Measurements from ENCODE around the gene ANO6. TPM values are rescaled to one million over a fixed set of nuclear protein-coding genes. Genes with fewer than 3 reads are reported as not detected.
A peak's percentile ranks its signal among the peaks of the same experiment; 100 is the strongest.

Gene ANO6
- polyA plus RNA-seq, 4 donors = 19.9 to 63.3 (median 29.8) TPM

GRCh38 chr12:45458854-45459807 lies 243.2 kb downstream of the ANO6 start:
- no peak for DNase-seq
- H3K36me3 ChIP-seq (ENCODE audit: control insufficient read depth in 3 of 3, insufficient read depth in 2 of 3, low read depth in 1 of 3, low read length in 3 of 3) = no peaks in the 10 kb centered on the region
- no peak overlapping the region for H3K27ac ChIP-seq (ENCODE audit: low read depth in 1 of 3, low read length in 2 of 3)
- WGBS, 3 donors = 67 to 82% (median 75%) methylated on average over 4 of the region's 4 CpGs
- no peak for FAIRE-seq
- H3K9me3 ChIP-seq (ENCODE audit: control insufficient read depth in 2 of 2, insufficient read depth in 1 of 2, low read depth in 1 of 2, low read length in 1 of 2) = no peaks in the 10 kb centered on the region
- no peak overlapping the region for H3K4me3 ChIP-seq (ENCODE audit: low read depth in 1 of 3, low read length in 3 of 3)
- H3K4me1 ChIP-seq (ENCODE audit: control insufficient read depth in 3 of 3, insufficient read depth in 2 of 3, low read depth in 1 of 3, low read length in 2 of 3) = no peaks in the 10 kb centered on the region
- no peaks in the 10 kb centered on the region for H3K27me3 ChIP-seq (ENCODE audit: control insufficient read depth in 3 of 3, insufficient read depth in 3 of 3, low read length in 3 of 3)

GRCh38 chr12:45462506-45462905 lies 246.6 kb downstream of the ANO6 start:
- no peaks in the 10 kb centered on the region for H3K36me3 ChIP-seq (ENCODE audit: control insufficient read depth in 3 of 3, insufficient read depth in 2 of 3, low read depth in 1 of 3, low read length in 3 of 3)
- FAIRE-seq = no peak
- H3K4me3 ChIP-seq (ENCODE audit: low read depth in 1 of 3, low read length in 3 of 3) = no peak overlapping the region
- WGBS, 3 donors = 77 to 79% (median 78%) methylated on average over 4 of the region's 4 CpGs
- H3K4me1 ChIP-seq (ENCODE audit: control insufficient read depth in 3 of 3, insufficient read depth in 2 of 3, low read depth in 1 of 3, low read length in 2 of 3) = no peaks in the 10 kb centered on the region
- no peak for DNase-seq
- H3K27ac ChIP-seq (ENCODE audit: low read depth in 1 of 3, low read length in 2 of 3) = no peak overlapping the region
- no peaks in the 10 kb centered on the region for H3K27me3 ChIP-seq (ENCODE audit: control insufficient read depth in 3 of 3, insufficient read depth in 3 of 3, low read length in 3 of 3)
- no peaks in the 10 kb centered on the region for H3K9me3 ChIP-seq (ENCODE audit: control insufficient read depth in 2 of 2, insufficient read depth in 1 of 2, low read depth in 1 of 2, low read length in 1 of 2)

- WGBS, 3 donors = 44 to 68% (median 58%) methylated on average over 4 of the region's 4 CpGs
- Histone ChIP-seq H3K4me3 (ENCODE audit: low read depth in 1 of 3, low read length in 3 of 3) (no peak overlapping the region), H3K27ac (ENCODE audit: low read depth in 1 of 3, low read length in 2 of 3) (no peak overlapping the region), H3K36me3 (ENCODE audit: control insufficient read depth in 3 of 3, insufficient read depth in 2 of 3, low read depth in 1 of 3, low read length in 3 of 3) (no peaks in the 10 kb centered on the region), H3K4me1 (ENCODE audit: control insufficient read depth in 3 of 3, insufficient read depth in 2 of 3, low read depth in 1 of 3, low read length in 2 of 3) (no peaks in the 10 kb centered on the region), H3K27me3 (ENCODE audit: control insufficient read depth in 3 of 3, insufficient read depth in 3 of 3, low read length in 3 of 3) (no peaks in the 10 kb centered on the region), H3K9me3 (ENCODE audit: control insufficient read depth in 2 of 2, insufficient read depth in 1 of 2, low read depth in 1 of 2, low read length in 1 of 2) (no peaks in the 10 kb centered on the region)
- FAIRE-seq = no peak
- peak in 1 of 2 donors; percentile 2 for DNase-seq
Measured at GRCh38 chr12:45464699-45465098, 248.8 kb downstream of the ANO6 start.

- no peaks in the 10 kb centered on the region for H3K4me1 ChIP-seq (ENCODE audit: control insufficient read depth in 3 of 3, insufficient read depth in 2 of 3, low read depth in 1 of 3, low read length in 2 of 3)
- no peaks in the 10 kb centered on the region for H3K27me3 ChIP-seq (ENCODE audit: control insufficient read depth in 3 of 3, insufficient read depth in 3 of 3, low read length in 3 of 3)
- DNase-seq (no peak), FAIRE-seq (no peak)
- no peaks in the 10 kb centered on the region for H3K9me3 ChIP-seq (ENCODE audit: control insufficient read depth in 2 of 2, insufficient read depth in 1 of 2, low read depth in 1 of 2, low read length in 1 of 2)
- no peak overlapping the region for H3K27ac ChIP-seq (ENCODE audit: low read depth in 1 of 3, low read length in 2 of 3)
- H3K36me3 ChIP-seq (ENCODE audit: control insufficient read depth in 3 of 3, insufficient read depth in 2 of 3, low read depth in 1 of 3, low read length in 3 of 3) = no peaks in the 10 kb centered on the region
- H3K4me3 ChIP-seq (ENCODE audit: low read depth in 1 of 3, low read length in 3 of 3) = no peak overlapping the region
- WGBS, 3 donors = 85 to 90% (median 86%) methylated on average over 18 of the region's 18 CpGs
Measured at GRCh38 chr12:45468751-45469615, 253.1 kb downstream of the ANO6 start.

GRCh38 chr12:45469902-45470301 lies 254.0 kb downstream of the ANO6 start:
- no peak for DNase-seq
- Histone ChIP-seq H3K4me1 (ENCODE audit: control insufficient read depth in 3 of 3, insufficient read depth in 2 of 3, low read depth in 1 of 3, low read length in 2 of 3) (no peaks in the 10 kb centered on the region), H3K27ac (ENCODE audit: low read depth in 1 of 3, low read length in 2 of 3) (no peak overlapping the region), H3K9me3 (ENCODE audit: control insufficient read depth in 2 of 2, insufficient read depth in 1 of 2, low read depth in 1 of 2, low read length in 1 of 2) (no peaks in the 10 kb centered on the region), H3K36me3 (ENCODE audit: control insufficient read depth in 3 of 3, insufficient read depth in 2 of 3, low read depth in 1 of 3, low read length in 3 of 3) (no peaks in the 10 kb centered on the region), H3K27me3 (ENCODE audit: control insufficient read depth in 3 of 3, insufficient read depth in 3 of 3, low read length in 3 of 3) (no peaks in the 10 kb centered on the region), H3K4me3 (ENCODE audit: low read depth in 1 of 3, low read length in 3 of 3) (no peak overlapping the region)
- no peak for FAIRE-seq
- 68 to 86% (median 77%) methylated on average over 4 of the region's 4 CpGs for WGBS, 3 donors

- Histone ChIP-seq H3K4me3 (ENCODE audit: low read depth in 1 of 3, low read length in 3 of 3) (no peak overlapping the region), H3K27ac (ENCODE audit: low read depth in 1 of 3, low read length in 2 of 3) (no peak overlapping the region), H3K36me3 (ENCODE audit: control insufficient read depth in 3 of 3, insufficient read depth in 2 of 3, low read depth in 1 of 3, low read length in 3 of 3) (no peaks in the 10 kb centered on the region), H3K27me3 (ENCODE audit: control insufficient read depth in 3 of 3, insufficient read depth in 3 of 3, low read length in 3 of 3) (no peaks in the 10 kb centered on the region), H3K9me3 (ENCODE audit: control insufficient read depth in 2 of 2, insufficient read depth in 1 of 2, low read depth in 1 of 2, low read length in 1 of 2) (no peaks in the 10 kb centered on the region), H3K4me1 (ENCODE audit: control insufficient read depth in 3 of 3, insufficient read depth in 2 of 3, low read depth in 1 of 3, low read length in 2 of 3) (no peaks in the 10 kb centered on the region)
- FAIRE-seq = no peak
- DNase-seq = no peak
- WGBS, 3 donors = 80 to 84% (median 84%) methylated on average over 3 of the region's 3 CpGs
Measured at GRCh38 chr12:45473636-45474035, 257.7 kb downstream of the ANO6 start.

- no peaks in the 10 kb centered on the region for H3K27me3 ChIP-seq (ENCODE audit: control insufficient read depth in 3 of 3, insufficient read depth in 3 of 3, low read length in 3 of 3)
Measured at GRCh38 chr12:45475594-45475993, 259.7 kb downstream of the ANO6 start.

GRCh38 chr12:45477526-45477925 lies 261.6 kb downstream of the ANO6 start:
- Histone ChIP-seq H3K27ac (ENCODE audit: low read depth in 1 of 3, low read length in 2 of 3) (no peak overlapping the region), H3K4me3 (ENCODE audit: low read depth in 1 of 3, low read length in 3 of 3) (no peak overlapping the region), H3K4me1 (ENCODE audit: control insufficient read depth in 3 of 3, insufficient read depth in 2 of 3, low read depth in 1 of 3, low read length in 2 of 3) (no peaks in the 10 kb centered on the region), H3K9me3 (ENCODE audit: control insufficient read depth in 2 of 2, insufficient read depth in 1 of 2, low read depth in 1 of 2, low read length in 1 of 2) (no peaks in the 10 kb centered on the region), H3K27me3 (ENCODE audit: control insufficient read depth in 3 of 3, insufficient read depth in 3 of 3, low read length in 3 of 3) (no peaks in the 10 kb centered on the region), H3K36me3 (ENCODE audit: control insufficient read depth in 3 of 3, insufficient read depth in 2 of 3, low read depth in 1 of 3, low read length in 3 of 3) (no peaks in the 10 kb centered on the region)
- 73 to 88% (median 79%) methylated on average over 1 of the region's 1 CpG for WGBS, 3 donors
- FAIRE-seq (no peak), DNase-seq (no peak)

More at GRCh38 chr12:45475594-45475993, 259.7 kb downstream of the ANO6 start:
- H3K4me3 ChIP-seq (ENCODE audit: low read depth in 1 of 3, low read length in 3 of 3) = no peak overlapping the region
- no peaks in the 10 kb centered on the region for H3K36me3 ChIP-seq (ENCODE audit: control insufficient read depth in 3 of 3, insufficient read depth in 2 of 3, low read depth in 1 of 3, low read length in 3 of 3)
- no peaks in the 10 kb centered on the region for H3K9me3 ChIP-seq (ENCODE audit: control insufficient read depth in 2 of 2, insufficient read depth in 1 of 2, low read depth in 1 of 2, low read length in 1 of 2)
- H3K4me1 ChIP-seq (ENCODE audit: control insufficient read depth in 3 of 3, insufficient read depth in 2 of 3, low read depth in 1 of 3, low read length in 2 of 3) = no peaks in the 10 kb centered on the region
- no peak overlapping the region for H3K27ac ChIP-seq (ENCODE audit: low read depth in 1 of 3, low read length in 2 of 3)
- FAIRE-seq (no peak), DNase-seq (no peak)
